Gastroesophageal sphincter (tissue), 4 donors: ENCODE data around the gene FGGY. TPM values are rescaled to one million over a fixed set of nuclear protein-coding genes. Genes with fewer than 3 reads are reported as not detected.
A peak's percentile ranks its signal among the peaks of the same experiment; 100 is the strongest.

ENCODE experiments used
- ATAC-seq: fragments of 150-250 bp; one replicate; pipeline ENCODE4 v1.9.1; 2016; ENCODE audit warnings: mild to moderate bottlenecking, moderate library complexity
- H3K27ac ChIP-seq, 4 donors: fragments of 200-600 bp; sonication (generic) in 3 of 4; 1 replicate in 3 of 4; 2 replicates in 1 of 4; pipeline ENCODE4 v1.5.1; 2016 to 2019
- H3K27me3 ChIP-seq: fragments of 200-600 bp; sonication (generic); one replicate; pipeline ENCODE4 v1.5.1; 2019
- H3K36me3 ChIP-seq, 2 donors: fragments of 200-600 bp; sonication (generic); one replicate each; pipeline ENCODE4 v1.5.1; 2019; ENCODE audit warnings: control low read depth in 1 of 2
- H3K4me1 ChIP-seq, 3 donors: fragments of 200-600 bp; sonication (generic); 1 replicate in 2 of 3; 2 replicates in 1 of 3; pipeline ENCODE4 v1.5.1; 2016 to 2019; ENCODE audit warnings: control low read depth in 2 of 3
- H3K4me3 ChIP-seq, 2 donors: fragments of 200-600 bp; sonication (generic); one replicate each; pipeline ENCODE4 v1.5.1; 2019; ENCODE audit warnings: mild to moderate bottlenecking in 1 of 2, moderate library complexity in 1 of 2
- H3K9me3 ChIP-seq, 3 donors: fragments of 200-600 bp; sonication (generic); one replicate each; pipeline ENCODE4 v1.5.1; 2017 to 2019; ENCODE audit warnings: control low read depth in 2 of 3
- CTCF ChIP-seq, 4 experiments: fragments of 200-600 bp in 2 of 4; fragments of 450-650 bp in 2 of 4; sonication (generic) in 1 of 4; IDR thresholded peaks; one replicate each; pipeline ENCODE4 v1.5.1; 2017 to 2019; ENCODE audit warnings: antibody characterized with exemption in 4 of 4, mild to moderate bottlenecking in 2 of 4, moderate library complexity in 2 of 4
- EP300 ChIP-seq: sonication (generic); formaldehyde crosslinking; IDR thresholded peaks from one replicate; pipeline ENCODE4 v1.6.1; 2017; ENCODE audit warnings: antibody characterized with exemption, mild to moderate bottlenecking
- POLR2A ChIP-seq, 2 donors: fragments of 450-650 bp; IDR thresholded peaks; one replicate each; pipeline ENCODE4 v1.6.1; 2017; ENCODE audit warnings: antibody characterized with exemption in 2 of 2, mild to moderate bottlenecking in 2 of 2, moderate library complexity in 1 of 2
- POLR2AphosphoS5 ChIP-seq: sonication (generic); formaldehyde crosslinking; IDR thresholded peaks from one replicate; pipeline ENCODE4 v1.6.1; 2017; ENCODE audit warnings: antibody characterized with exemption
- WGBS, 2 donors: methylation state at CpG; one replicate each; pipeline ENCODE4 v1.1.5; 2018; ENCODE audit warnings: low coverage in 1 of 2; 5-methylcytosine and 5-hydroxymethylcytosine counted together
- total RNA-seq, 4 donors: library from RNA; depleted of rRNA; stranded (reverse); fragments of >200 nt; gene quantifications; one replicate each; pipeline ENCODE4 v1.1.0, GENCODE V29; 2016

The FGGY gene
- total RNA-seq, 4 donors from 2014 or later, result 19.0 to 29.6 (median 25.2) TPM

- no peak overlapping the region for H3K4me3 ChIP-seq
- WGBS, 2 donors, result 74 to 93% methylated on average over 2 to 3 of the region's 3 CpGs
- ATAC-seq, result no peak
- TF ChIP-seq EP300 (no peak), POLR2A (IDR thresholded peaks at IDR 0.05) (no peak)
- H3K27me3 ChIP-seq, result no peaks in the 10 kb centered on the region
- no peaks in the 10 kb centered on the region for H3K9me3 ChIP-seq
- no peaks in the 10 kb centered on the region for H3K4me1 ChIP-seq
- no peak overlapping the region for H3K27ac ChIP-seq
- no peaks in the 10 kb centered on the region for H3K36me3 ChIP-seq
Observed at GRCh38 chr1:59288046-59288445, 8.8 kb upstream of the FGGY start.

GRCh38 chr1:59289570-59289969, 7.3 kb upstream of the FGGY start:
- no peaks in the 10 kb centered on the region for H3K27me3 ChIP-seq
- H3K9me3 ChIP-seq, result no peaks in the 10 kb centered on the region
- no peaks in the 10 kb centered on the region for H3K36me3 ChIP-seq
- H3K4me3 ChIP-seq, result no peak overlapping the region
- no peak for ATAC-seq
- no peak for TF ChIP-seq CTCF (IDR thresholded peaks at IDR 0.05)
- no peak for TF ChIP-seq EP300
- no peak for TF ChIP-seq POLR2AphosphoS5
- TF ChIP-seq POLR2A (IDR thresholded peaks at IDR 0.05), result no peak
- H3K4me1 ChIP-seq, result no peaks in the 10 kb centered on the region
- WGBS, 2 donors, result 100% methylated on average over 1 to 2 of the region's 2 CpGs
- no peak overlapping the region for H3K27ac ChIP-seq

- peak in 1 of 4 experiments; percentile 36 for TF ChIP-seq CTCF (IDR thresholded peaks at IDR 0.05)
- no peak for TF ChIP-seq EP300
- no peak for TF ChIP-seq POLR2A (IDR thresholded peaks at IDR 0.05)
- no peaks in the 10 kb centered on the region for H3K27me3 ChIP-seq
- H3K4me3 ChIP-seq, result no peak overlapping the region
- 82 to 83% methylated on average over 3 to 8 of the region's 9 CpGs for WGBS, 2 donors
- H3K4me1 ChIP-seq, result peaks cover 0 to 3% (median under 1%) of the 10 kb centered on the region in 3 donors
- peak; percentile 24 for ATAC-seq
- H3K27ac ChIP-seq, result no peak overlapping the region
- H3K36me3 ChIP-seq, result no peaks in the 10 kb centered on the region
- H3K9me3 ChIP-seq, result no peaks in the 10 kb centered on the region
Observed at GRCh38 chr1:59290193-59290949, 6.5 kb upstream of the FGGY start.

- peaks cover 3 to 11% (median 4%) of the 10 kb centered on the region in 3 donors for H3K4me1 ChIP-seq
- no peak for ATAC-seq
- H3K27me3 ChIP-seq, result no peaks in the 10 kb centered on the region
- H3K36me3 ChIP-seq, result no peaks in the 10 kb centered on the region
- no peak overlapping the region for H3K27ac ChIP-seq
- no peak overlapping the region for H3K4me3 ChIP-seq
- no peak for TF ChIP-seq POLR2A (IDR thresholded peaks at IDR 0.05)
- no peaks in the 10 kb centered on the region for H3K9me3 ChIP-seq
Observed at GRCh38 chr1:59291561-59291960, 5.3 kb upstream of the FGGY start.

- no peak for ATAC-seq
Observed at GRCh38 chr1:59292562-59292961, 4.3 kb upstream of the FGGY start.

More at GRCh38 chr1:59292562-59292961, 4.3 kb upstream of the FGGY start:
- Histone ChIP-seq H3K4me3 (no peak overlapping the region), H3K36me3 (no peaks in the 10 kb centered on the region), H3K9me3 (no peaks in the 10 kb centered on the region), H3K27me3 (no peaks in the 10 kb centered on the region), H3K4me1 (peaks cover 3 to 16% (median 4%) of the 10 kb centered on the region in 3 donors), H3K27ac (no peak overlapping the region)
- no peak for TF ChIP-seq POLR2A (IDR thresholded peaks at IDR 0.05)
- TF ChIP-seq EP300, result no peak
- TF ChIP-seq POLR2AphosphoS5, result peak; percentile 43
- no peak for TF ChIP-seq CTCF (IDR thresholded peaks at IDR 0.05)
- 71 to 83% methylated on average over 2 of the region's 2 CpGs for WGBS, 2 donors
